ENCODE data around the gene TPP2.

Gene TPP2

DNA sequence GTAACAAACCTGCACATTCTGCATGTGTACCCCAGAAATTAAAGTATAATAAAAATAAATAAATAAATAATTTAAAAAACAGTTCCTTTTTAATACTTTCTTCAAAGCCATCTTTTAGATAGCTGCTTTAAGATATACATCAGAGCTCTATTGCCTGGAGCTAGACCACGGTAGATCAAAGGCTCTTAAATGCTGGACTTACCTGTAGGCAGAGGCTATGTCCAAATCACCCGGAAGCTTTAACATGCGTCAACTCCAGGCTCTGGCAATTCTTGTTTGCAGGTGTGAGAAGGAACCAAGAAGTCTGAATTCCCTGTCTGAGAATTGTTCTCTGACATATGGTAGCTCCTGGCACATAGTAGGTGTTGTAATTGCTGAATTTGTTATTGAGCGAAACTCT lies 99.7 kb downstream of the TPP2 start:
- no peak for DNase-seq

DNA sequence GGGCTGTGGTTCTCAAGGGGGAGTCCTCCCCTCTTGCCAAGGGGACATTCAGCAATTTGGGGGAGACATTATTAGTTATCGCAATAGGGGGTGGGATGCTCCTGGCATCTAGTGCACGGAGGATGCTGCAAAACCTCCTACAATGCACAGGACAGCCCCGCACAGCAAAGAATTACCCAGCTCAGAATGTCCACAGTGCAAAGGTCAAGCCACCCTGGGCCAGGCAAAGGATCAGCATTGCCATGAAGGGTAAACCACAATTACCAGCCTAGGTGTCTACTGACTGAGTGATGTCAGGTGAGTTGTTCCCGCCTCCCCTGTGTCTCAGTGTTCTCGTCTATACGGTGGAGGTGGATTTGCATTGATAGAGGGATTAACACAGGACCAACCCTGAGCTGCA lies 100.5 kb downstream of the TPP2 start:
- no peak for DNase-seq

DNA sequence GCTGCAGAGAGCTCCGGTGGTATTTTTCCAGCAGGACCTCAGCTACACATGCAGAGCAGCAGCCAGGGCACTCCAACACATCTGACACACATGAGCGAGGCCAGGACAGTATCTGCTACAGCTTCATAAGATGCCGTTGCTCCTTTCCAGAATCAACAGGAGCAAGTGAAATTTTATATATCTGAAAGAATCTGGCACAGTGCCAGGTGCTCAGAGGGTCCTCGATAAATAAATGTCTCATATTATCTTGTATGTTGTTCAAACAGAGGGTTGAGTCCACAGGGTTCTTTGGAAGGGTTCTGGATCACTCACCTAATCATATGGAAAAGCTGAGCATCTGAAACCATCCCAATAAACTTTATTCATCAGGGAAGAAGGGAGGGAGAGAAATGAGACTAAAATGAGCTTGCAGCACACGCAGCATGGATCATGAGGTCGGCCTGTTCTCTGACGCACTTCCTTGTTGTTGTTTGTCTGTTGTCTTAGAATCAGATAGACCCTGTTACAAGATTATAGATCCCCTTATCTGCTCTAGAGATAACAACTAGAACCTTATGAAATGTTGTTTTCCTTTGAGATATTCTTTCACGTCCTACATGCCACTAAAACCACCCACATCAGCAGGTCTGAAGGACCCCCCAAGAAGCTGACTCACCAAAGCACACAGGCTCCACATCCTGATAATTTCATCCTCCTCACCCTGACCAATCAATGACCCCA lies 101.3 kb downstream of the TPP2 start:
- no peak for DNase-seq

DNA sequence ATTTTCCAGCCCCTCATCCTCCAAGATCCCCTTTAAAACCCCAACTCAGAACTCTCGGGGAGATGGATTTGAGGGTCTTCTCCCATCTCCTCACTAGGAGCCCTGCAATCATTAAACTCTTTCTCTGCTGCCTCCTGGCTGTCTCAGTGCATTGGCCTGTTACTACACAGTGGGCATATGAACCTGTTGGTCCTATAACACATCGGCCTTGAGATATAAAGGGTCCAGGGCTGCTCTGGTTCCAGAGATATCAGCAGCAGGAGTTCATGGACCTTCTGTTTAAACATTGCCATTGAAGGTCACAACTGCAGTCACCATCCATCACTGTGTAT lies 101.8 kb downstream of the TPP2 start:
- no peak for DNase-seq

- peak; percentile 19 for DNase-seq
Observed at GRCh38 chr13:102699504-102699903, 102.7 kb downstream of the TPP2 start.

DNA sequence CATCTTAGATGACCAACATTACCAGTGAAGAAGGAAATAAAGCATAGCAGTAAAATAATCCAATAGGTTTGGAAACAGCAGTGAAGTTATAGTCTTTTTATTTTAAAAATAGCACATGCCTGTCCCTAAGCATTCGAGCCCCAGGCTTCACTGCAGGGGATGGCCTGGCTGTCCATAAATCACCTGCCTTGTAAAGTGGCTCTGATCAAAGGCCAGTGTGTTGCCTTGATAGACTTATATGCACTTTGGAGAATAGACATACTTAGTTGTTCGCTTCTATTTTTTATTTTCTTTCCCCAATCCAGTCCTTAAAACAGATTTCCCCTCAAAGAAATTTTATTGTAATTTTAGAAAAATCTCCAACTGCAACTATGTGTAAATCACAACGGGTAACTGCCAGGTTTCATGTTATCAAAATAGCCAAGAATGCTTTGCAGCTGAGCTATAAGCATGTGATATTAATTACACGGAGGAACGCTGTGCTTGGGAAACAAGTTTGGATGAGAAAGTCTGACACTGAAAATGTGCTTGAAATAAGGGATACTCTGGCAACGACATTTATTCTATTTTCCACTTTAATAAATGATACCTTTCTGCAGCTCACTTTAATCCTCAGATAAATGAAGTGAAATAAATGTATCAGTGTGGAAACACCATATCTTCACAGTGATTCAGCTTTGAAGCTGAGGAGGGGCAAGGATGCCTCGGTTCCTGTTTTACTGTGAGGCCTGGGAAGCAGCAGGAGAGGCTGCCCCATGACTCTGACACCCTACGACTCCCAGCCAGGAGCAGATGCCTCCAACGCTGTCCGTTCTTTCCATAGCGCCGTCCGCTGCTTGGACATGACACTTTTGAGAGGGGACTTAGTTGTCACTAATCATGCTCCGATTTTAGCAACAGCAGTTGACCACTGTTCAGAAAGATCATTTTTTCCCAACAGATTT lies 103.6 kb downstream of the TPP2 start:
- no peak for DNase-seq

DNA sequence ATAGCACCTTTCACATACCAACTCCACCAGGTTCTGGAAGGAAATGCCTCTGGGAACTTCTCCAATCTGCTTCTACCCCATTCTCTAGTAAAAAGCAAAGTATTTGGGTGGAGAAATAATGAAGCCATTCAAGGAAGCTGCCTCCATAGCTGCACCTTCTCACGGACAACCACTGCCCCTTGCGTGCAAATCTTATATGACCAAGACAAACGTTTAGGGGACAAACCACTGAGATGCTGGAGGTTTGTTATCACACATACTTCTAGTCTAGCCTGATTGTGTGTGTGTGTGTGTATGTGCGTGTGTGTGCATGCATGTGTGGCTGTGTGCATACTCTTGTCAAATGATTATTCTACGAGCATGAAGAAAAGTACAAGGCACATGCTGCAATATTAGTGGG lies 104.5 kb downstream of the TPP2 start:
- no peak for DNase-seq

DNA sequence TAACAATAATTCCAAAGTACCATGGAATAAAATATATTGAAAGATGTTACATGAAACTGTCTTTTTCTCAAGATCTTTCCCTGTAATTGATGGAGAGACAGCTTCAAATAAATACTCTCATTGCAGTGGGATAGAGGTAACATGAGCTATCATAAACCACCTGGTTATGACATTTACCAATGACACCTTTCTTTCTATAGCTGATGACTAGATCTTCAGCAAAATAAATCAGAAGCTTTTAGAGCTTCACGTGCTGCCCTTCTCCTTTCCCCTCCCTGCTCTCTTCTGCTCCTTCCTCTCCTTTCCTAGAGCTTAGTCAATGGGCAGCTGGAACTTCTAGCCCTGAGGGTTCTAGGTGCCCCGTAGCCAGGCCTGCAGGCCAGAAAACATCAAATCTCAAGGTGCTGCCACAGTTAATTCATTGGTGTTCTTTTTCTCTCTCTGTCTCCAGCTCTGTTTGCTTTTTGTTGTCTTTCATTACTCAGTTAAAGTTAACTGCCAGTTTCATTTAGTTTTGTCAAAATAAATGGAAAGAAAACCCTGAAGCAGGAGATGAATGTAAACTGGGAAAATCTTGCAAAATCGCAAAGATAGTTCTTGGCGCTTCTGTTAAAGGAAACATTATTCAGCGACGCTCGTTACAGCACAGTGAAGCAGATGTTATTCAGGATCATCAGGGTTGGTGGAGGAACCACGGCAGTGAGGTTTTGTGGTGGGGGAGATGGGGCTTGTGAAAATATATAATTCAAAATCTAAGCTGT lies 106.4 kb downstream of the TPP2 start:
- no peak for DNase-seq

GRCh38 chr13:102703726-102704035 lies 106.9 kb downstream of the TPP2 start:
- no peak for DNase-seq

GRCh38 chr13:102704238-102705058 lies 107.7 kb downstream of the TPP2 start:
- no peak for DNase-seq

DNA sequence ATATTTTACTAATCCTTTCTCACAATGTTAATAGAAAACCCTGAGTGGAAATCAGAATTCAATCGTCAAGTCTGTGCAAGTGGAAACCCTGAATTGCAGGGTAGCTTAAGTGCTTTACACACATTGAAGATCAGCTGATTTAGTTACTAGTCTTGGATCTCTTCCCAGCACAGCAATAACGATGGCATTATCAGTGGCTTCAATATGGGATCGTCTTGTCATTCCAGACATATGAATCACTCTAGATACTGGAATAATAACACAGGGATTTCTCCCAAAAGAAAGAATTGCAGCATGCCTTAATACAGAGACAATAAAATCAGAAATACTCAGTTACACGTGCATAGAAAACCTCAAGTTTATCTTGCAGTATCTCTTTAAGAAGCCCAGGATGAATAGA lies 110.7 kb downstream of the TPP2 start:
- DNase-seq, result no peak

GRCh38 chr13:102708211-102708610 lies 111.4 kb downstream of the TPP2 start:
- DNase-seq, result no peak

DNA sequence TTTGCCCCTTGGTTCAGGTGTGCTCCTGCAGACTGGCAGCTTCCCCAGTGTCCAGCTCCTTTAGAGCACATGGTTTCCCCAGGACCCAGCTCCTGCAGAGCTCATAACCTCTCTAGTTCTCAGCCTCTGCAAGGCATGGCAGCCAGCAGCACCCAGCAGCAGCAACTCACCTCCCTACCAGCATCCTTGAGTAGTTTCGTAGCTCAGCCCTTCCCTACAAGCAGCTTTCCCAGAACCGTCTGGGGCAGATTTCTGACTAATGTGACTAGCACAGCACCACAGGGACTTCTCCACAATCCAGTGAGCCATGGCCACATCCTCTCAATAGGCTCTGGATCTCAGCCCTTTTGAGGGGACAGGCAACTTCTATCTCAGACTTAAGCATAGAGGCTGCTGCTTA lies 112.2 kb downstream of the TPP2 start:
- DNase-seq, result no peak

GRCh38 chr13:102709536-102709935 lies 112.8 kb downstream of the TPP2 start:
- no peak for DNase-seq

DNA sequence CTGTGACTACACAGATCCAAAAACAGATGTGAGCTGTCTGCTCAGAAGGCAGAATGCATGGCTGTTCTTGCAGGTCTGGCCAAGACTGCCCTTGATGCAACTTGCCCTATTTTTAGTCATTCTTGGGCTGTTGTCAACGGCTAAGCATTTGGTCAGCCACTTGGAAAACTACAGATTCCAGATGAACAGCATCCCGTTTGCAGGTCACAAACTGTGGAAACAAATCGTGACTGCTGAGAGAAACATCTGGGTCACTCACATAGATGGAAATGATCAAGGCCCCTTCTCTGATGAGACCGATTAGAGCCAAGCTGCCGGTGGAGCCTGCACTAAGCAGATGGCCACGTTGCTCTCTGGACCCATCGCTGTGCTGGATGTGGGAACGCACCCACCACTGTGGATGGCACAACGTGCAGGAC lies 113.5 kb downstream of the TPP2 start:
- no peak for DNase-seq

DNA sequence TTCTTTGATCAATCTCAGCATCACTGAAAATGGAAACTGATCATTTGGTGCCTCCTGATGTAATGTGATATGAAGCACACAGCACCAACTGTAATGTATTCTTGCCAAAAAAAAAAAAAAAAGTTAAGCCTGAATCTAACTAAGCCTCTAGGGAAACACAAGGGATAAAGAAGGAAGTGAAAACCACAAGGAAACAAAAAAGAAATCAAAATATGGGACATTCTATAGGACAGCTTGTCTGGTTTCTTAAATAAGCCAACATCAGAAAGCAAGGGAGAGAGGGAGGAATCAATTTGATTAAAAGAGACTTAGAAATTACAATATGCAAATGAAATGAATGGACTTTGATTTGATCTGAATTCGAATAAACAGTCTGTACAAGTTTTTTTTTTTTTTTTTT lies 118.7 kb downstream of the TPP2 start:
- DNase-seq, result peak; percentile 32

DNA sequence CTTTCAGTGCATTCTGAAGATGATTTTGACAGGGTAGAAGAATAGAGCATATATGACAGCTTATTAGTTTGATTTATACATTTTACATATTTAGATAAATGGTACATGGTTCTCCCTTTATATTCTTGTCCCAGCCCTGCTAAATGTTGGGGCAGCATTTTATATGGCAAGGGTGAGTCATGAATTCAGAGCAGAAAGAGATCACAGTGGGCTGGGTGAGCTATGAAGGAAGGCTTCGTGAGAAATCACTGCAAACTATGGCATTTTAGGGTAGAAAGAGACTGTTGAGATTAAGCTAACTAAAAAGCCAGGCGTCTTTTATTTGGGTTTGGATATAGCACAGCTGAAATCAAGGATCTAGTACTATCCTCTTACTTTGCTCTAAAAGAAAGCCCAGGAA lies 122.0 kb downstream of the TPP2 start:
- DNase-seq, result no peak

GRCh38 chr13:102721800-102722231 lies 125.0 kb downstream of the TPP2 start:
- no peak for DNase-seq

- DNase-seq, result peak; percentile 14
Observed at GRCh38 chr13:102724923-102725322, 128.1 kb downstream of the TPP2 start.

GRCh38 chr13:102726430-102726829 lies 129.6 kb downstream of the TPP2 start:
- peak; percentile 24 for DNase-seq

Data from NCI-H2171 (cell line).